Activated T-cell treated with anti-CD3 and anti-CD28 coated beads, Interleukin-2, amount 50 U/mL, for 4 hours (primary cell): Measurements from ENCODE around the gene SLC6A15. TPM values are rescaled to one million over a fixed set of nuclear protein-coding genes. Genes with fewer than 3 reads are reported as not detected.

Experiments
- ATAC-seq, 2 donors: fragments of 200-7000 bp; cut with Tn5 transposase; one replicate each; pipeline ENCODE4 v1.10.0; 2021
- DNase-seq: peaks from one replicate; pipeline ENCODE4 v3.0.0-alpha.2; 2020
- H3K27me3 Mint-ChIP-seq: one replicate; pipeline ENCODE4 v1.8.0; 2021; ENCODE audit warnings: low read depth, mixed read lengths
- H3K36me3 Mint-ChIP-seq: one replicate; pipeline ENCODE4 v1.8.0; 2022; ENCODE audit warnings: mixed read lengths; ENCODE audit not compliant: insufficient read depth
- H3K4me1 Mint-ChIP-seq: one replicate; pipeline ENCODE4 v1.8.0; 2021; ENCODE audit warnings: low read depth, mixed read lengths
- H3K4me3 Mint-ChIP-seq: one replicate; pipeline ENCODE4 v1.8.0; 2021; ENCODE audit warnings: mild to moderate bottlenecking, moderate library complexity, mixed read lengths
- H3K9me3 Mint-ChIP-seq: one replicate; pipeline ENCODE4 v1.8.0; 2021; ENCODE audit warnings: mixed read lengths
- total RNA-seq, 3 donors: library from RNA; stranded (reverse); gene quantifications; one replicate each; pipeline ENCODE4 v1.2.1, GENCODE V29; 2021

SLC6A15 gene
- total RNA-seq, 3 donors from 2014 or later: 0.11 TPM; not detected in 2

GRCh38 chr12:84843593-84844144 is 68.9 kb downstream of the SLC6A15 start:
- Mint-ChIP-seq H3K36me3 (no peaks in the 10 kb centered on the region), H3K9me3 (no peaks in the 10 kb centered on the region), H3K4me3 (no peak overlapping the region), H3K4me1 (peaks cover 8% of the 10 kb centered on the region), H3K27me3 (no peaks in the 10 kb centered on the region)
- DNase-seq (no peak), ATAC-seq (peak in 1 of 2 donors; percentile 27)

DNA sequence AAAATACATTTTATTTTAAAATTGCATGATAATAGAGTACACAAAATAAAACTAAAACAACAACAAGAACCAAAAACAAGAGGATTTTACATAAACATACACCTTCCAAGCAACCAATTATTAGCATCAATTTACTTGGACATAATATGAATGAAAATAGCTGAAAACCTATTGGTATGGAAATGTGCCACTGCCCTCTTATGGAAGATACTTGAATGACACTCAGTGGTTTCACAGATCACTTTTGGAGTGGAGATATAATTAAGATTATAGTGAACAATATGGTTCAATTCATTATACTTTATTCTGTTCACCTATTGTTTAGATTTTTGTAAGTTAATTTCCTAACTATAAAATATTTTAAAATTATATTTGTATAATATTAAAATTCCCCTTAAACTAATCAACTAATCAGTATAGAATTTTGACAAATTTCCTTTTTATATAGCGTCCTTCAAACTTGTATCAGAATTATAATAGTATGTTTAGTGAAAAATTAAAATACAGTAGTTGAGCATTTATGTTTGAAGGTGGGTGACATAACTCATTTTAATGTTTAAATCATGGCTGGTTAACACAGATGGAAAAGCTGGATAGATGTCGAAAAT is 70.1 kb downstream of the SLC6A15 start:
- Mint-ChIP-seq H3K4me3 (no peak overlapping the region), H3K4me1 (peaks cover 8% of the 10 kb centered on the region), H3K9me3 (no peaks in the 10 kb centered on the region), H3K27me3 (no peaks in the 10 kb centered on the region), H3K36me3 (no peaks in the 10 kb centered on the region)
- ATAC-seq: no peak
- DNase-seq: no peak

GRCh38 chr12:84841591-84841990 is 71.0 kb downstream of the SLC6A15 start:
- ATAC-seq (no peak), DNase-seq (no peak)
- Mint-ChIP-seq H3K4me1 (peaks cover 8% of the 10 kb centered on the region), H3K27me3 (no peaks in the 10 kb centered on the region), H3K9me3 (no peaks in the 10 kb centered on the region), H3K4me3 (no peak overlapping the region), H3K36me3 (no peaks in the 10 kb centered on the region)

- Mint-ChIP-seq H3K4me3 (no peak overlapping the region), H3K9me3 (no peaks in the 10 kb centered on the region), H3K36me3 (no peaks in the 10 kb centered on the region), H3K27me3 (no peaks in the 10 kb centered on the region), H3K4me1 (peaks cover 8% of the 10 kb centered on the region)
- no peak for DNase-seq
- no peak for ATAC-seq
Measured at GRCh38 chr12:84840356-84840755, 72.2 kb downstream of the SLC6A15 start.

DNA sequence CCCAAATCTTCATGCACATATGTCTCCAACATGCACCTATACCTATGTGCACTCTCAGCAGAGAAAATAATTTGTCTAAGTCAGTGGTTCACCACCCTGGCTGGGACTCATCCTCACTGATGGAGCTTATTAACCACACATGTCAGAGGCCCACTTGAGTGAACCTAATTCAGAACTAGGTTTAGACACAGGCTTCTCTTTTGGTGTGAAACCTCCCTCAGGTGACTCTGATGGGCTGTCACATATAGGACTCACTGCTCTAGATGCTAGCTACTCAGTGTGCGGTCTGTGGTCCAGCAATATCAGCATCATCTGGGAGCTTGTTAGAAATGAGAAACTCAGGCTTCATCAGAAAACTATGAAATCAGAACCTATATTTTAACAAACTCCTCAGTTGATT is 85.7 kb downstream of the SLC6A15 start:
- no peak for DNase-seq

GRCh38 chr12:84825149-84825548 is 87.5 kb downstream of the SLC6A15 start:
- Mint-ChIP-seq H3K9me3 (no peaks in the 10 kb centered on the region), H3K27me3 (no peaks in the 10 kb centered on the region), H3K36me3 (no peaks in the 10 kb centered on the region), H3K4me3 (no peak overlapping the region), H3K4me1 (no peaks in the 10 kb centered on the region)
- DNase-seq (no peak), ATAC-seq (no peak)

More for the DNA sequence above, 85.7 kb downstream of the SLC6A15 start:
- H3K9me3 Mint-ChIP-seq: no peaks in the 10 kb centered on the region
- no peaks in the 10 kb centered on the region for H3K36me3 Mint-ChIP-seq
- no peaks in the 10 kb centered on the region for H3K27me3 Mint-ChIP-seq
- no peak for ATAC-seq
- no peak overlapping the region for H3K4me3 Mint-ChIP-seq
- H3K4me1 Mint-ChIP-seq: no peaks in the 10 kb centered on the region

- Mint-ChIP-seq H3K9me3 (no peaks in the 10 kb centered on the region), H3K27me3 (no peaks in the 10 kb centered on the region), H3K36me3 (no peaks in the 10 kb centered on the region), H3K4me3 (no peak overlapping the region), H3K4me1 (no peaks in the 10 kb centered on the region)
- ATAC-seq (no peak), DNase-seq (no peak)
Measured at GRCh38 chr12:84822525-84822924, 90.1 kb downstream of the SLC6A15 start.

- Mint-ChIP-seq H3K36me3 (no peaks in the 10 kb centered on the region), H3K27me3 (no peaks in the 10 kb centered on the region), H3K4me1 (no peaks in the 10 kb centered on the region), H3K9me3 (no peaks in the 10 kb centered on the region), H3K4me3 (no peak overlapping the region)
- DNase-seq (no peak), ATAC-seq (no peak)
Measured at GRCh38 chr12:84816916-84817695, 95.5 kb downstream of the SLC6A15 start.

DNA sequence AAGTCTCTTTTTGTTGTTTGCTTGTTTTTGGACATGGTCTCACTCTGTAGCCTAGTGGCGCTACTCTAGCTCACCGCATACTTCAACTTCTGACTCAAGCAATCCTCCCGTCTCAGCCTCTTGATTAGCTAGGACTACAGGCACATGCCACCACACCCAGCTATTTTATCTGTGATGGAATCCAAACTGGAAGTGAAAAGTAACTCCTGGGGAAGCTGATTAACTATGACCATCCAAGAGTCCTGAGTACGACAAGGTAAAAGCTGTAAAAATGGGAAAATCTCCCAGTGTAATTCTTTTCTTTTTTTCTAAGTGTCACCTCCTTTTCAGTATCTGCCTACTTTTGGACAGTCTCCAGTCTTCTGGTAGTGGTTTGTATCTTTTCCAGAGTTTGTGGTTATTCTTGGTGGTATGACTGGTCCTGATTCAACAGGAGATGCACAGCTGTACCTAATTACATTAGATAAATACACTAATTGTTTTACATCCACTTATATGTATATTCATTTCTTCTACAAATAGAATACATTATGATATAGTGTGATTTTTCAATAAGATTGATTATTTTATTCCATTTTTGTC is 97.8 kb downstream of the SLC6A15 start:
- H3K9me3 Mint-ChIP-seq: no peaks in the 10 kb centered on the region
- H3K4me3 Mint-ChIP-seq: no peak overlapping the region
- no peaks in the 10 kb centered on the region for H3K36me3 Mint-ChIP-seq
- ATAC-seq: no peak
- no peaks in the 10 kb centered on the region for H3K27me3 Mint-ChIP-seq
- no peaks in the 10 kb centered on the region for H3K4me1 Mint-ChIP-seq
- DNase-seq: no peak

GRCh38 chr12:84813780-84814663 is 98.6 kb downstream of the SLC6A15 start:
- no peaks in the 10 kb centered on the region for H3K27me3 Mint-ChIP-seq
- no peaks in the 10 kb centered on the region for H3K9me3 Mint-ChIP-seq
- no peak overlapping the region for H3K4me3 Mint-ChIP-seq
- ATAC-seq: no peak
- no peak for DNase-seq
- no peaks in the 10 kb centered on the region for H3K36me3 Mint-ChIP-seq
- no peaks in the 10 kb centered on the region for H3K4me1 Mint-ChIP-seq

GRCh38 chr12:84811291-84811690 is 101.3 kb downstream of the SLC6A15 start:
- H3K4me3 Mint-ChIP-seq: no peak overlapping the region
- ATAC-seq (no peak), DNase-seq (no peak)
- no peaks in the 10 kb centered on the region for H3K27me3 Mint-ChIP-seq
- H3K9me3 Mint-ChIP-seq: no peaks in the 10 kb centered on the region
- no peaks in the 10 kb centered on the region for H3K36me3 Mint-ChIP-seq
- no peaks in the 10 kb centered on the region for H3K4me1 Mint-ChIP-seq

DNA sequence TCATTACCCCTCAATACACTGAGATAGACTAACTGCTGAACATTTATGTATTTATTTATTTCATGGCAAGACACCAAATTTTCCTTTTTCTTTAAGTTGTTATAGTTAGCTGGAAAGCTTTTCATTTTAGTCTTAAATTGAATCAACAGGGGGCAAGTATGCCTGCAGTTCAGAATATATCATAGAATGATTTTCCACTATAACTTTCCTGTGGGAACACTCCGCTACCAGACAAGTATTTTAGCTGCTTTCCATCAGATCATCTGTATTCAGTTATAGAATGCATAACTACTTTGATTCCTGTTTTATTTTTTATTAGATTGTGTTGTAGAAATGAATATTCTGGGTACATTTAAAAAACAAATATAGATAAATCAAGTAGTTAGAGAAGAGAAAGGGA is 102.0 kb downstream of the SLC6A15 start:
- no peaks in the 10 kb centered on the region for H3K9me3 Mint-ChIP-seq
- DNase-seq (no peak), ATAC-seq (no peak)
- no peaks in the 10 kb centered on the region for H3K27me3 Mint-ChIP-seq
- H3K4me1 Mint-ChIP-seq: no peaks in the 10 kb centered on the region
- no peak overlapping the region for H3K4me3 Mint-ChIP-seq
- H3K36me3 Mint-ChIP-seq: no peaks in the 10 kb centered on the region
